Measurements from ENCODE around the gene BRAF.
A peak's percentile ranks its signal among the peaks of the same experiment; 100 is the strongest.

BRAF gene

GRCh38 chr7:140909476-140910161 is 15.1 kb downstream of the BRAF start:
- no peak for TF ChIP-seq Cebpa-rat (IDR thresholded peaks at IDR 0.05)
- Histone ChIP-seq H3K4me2 (no peak overlapping the region), H3K36me3 (peaks cover 14 to 62% (median 36%) of the 10 kb centered on the region in 11 experiments; a peak in 19 of 22 replicates)

GRCh38 chr7:140908361-140908760 is 16.4 kb downstream of the BRAF start:
- peaks cover 0 to 70% (median 20%) of the 10 kb centered on the region in 11 experiments; a peak in 13 of 22 replicates for H4K20me1 ChIP-seq
- no peak for TF ChIP-seq Cebpa-rat (IDR thresholded peaks at IDR 0.05)
- H3K27me3 ChIP-seq = no peaks in the 10 kb centered on the region
- H3K9me3 ChIP-seq (replicated peaks in 1 of 11) = peaks cover 47 to 77% (median 70%) of the 10 kb centered on the region in 11 experiments
- H3K9ac ChIP-seq = no peak overlapping the region
- no peak overlapping the region for H3K4me3 ChIP-seq
- H3K4me1 ChIP-seq = peaks cover 0 to 5% (median 0%) of the 10 kb centered on the region in 10 experiments; a peak in 1 of 20 replicates
- H3K4me2 ChIP-seq = no peak overlapping the region
- peaks cover 23 to 74% (median 47%) of the 10 kb centered on the region in 11 experiments; a peak in 21 of 22 replicates for H3K36me3 ChIP-seq
- H3K27ac ChIP-seq = no peak overlapping the region

More at GRCh38 chr7:140909476-140910161, 15.1 kb downstream of the BRAF start:
- peaks cover 0 to 7% (median 0%) of the 10 kb centered on the region in 10 experiments; a peak in 1 of 20 replicates for H3K4me1 ChIP-seq
- H3K27me3 ChIP-seq = no peaks in the 10 kb centered on the region
- no peak overlapping the region for H3K4me3 ChIP-seq
- peaks cover 34 to 65% (median 58%) of the 10 kb centered on the region in 11 experiments for H3K9me3 ChIP-seq (replicated peaks in 1 of 11)
- H3K9ac ChIP-seq = no peak overlapping the region
- H3K27ac ChIP-seq = no peak overlapping the region
- peaks cover 0 to 75% (median 24%) of the 10 kb centered on the region in 11 experiments; a peak in 13 of 22 replicates for H4K20me1 ChIP-seq

- Histone ChIP-seq H3K36me3 (peaks cover 19 to 56% (median 38%) of the 10 kb centered on the region in 11 experiments; a peak in 20 of 22 replicates), H3K4me3 (no peak overlapping the region), H3K4me1 (peaks cover 0 to 13% (median 0%) of the 10 kb centered on the region in 10 experiments; a peak in 4 of 20 replicates), H4K20me1 (peaks cover 0 to 69% (median 14%) of the 10 kb centered on the region in 11 experiments; a peak in 11 of 22 replicates), H3K27ac (no peak overlapping the region), H3K4me2 (no peak overlapping the region), H3K27me3 (no peaks in the 10 kb centered on the region), H3K9me3 (replicated peaks in 1 of 11) (peaks cover 45 to 71% (median 65%) of the 10 kb centered on the region in 11 experiments), H3K9ac (no peak overlapping the region)
- TF ChIP-seq Cebpa-rat (IDR thresholded peaks at IDR 0.05) = no peak
Observed at GRCh38 chr7:140903741-140904480, 20.8 kb downstream of the BRAF start.

- Histone ChIP-seq H3K27me3 (no peaks in the 10 kb centered on the region), H3K9me3 (replicated peaks in 1 of 11) (peaks cover 40 to 56% (median 50%) of the 10 kb centered on the region in 11 experiments), H3K4me2 (peak overlapping the region in 4 of 11 experiments; percentile 19 to 41 (median 33); a peak in 6 of 22 replicates), H3K4me3 (no peak overlapping the region), H3K27ac (no peak overlapping the region), H3K36me3 (peaks cover 13 to 47% (median 29%) of the 10 kb centered on the region in 11 experiments; a peak in 20 of 22 replicates), H3K9ac (no peak overlapping the region), H4K20me1 (peaks cover 0 to 72% (median 19%) of the 10 kb centered on the region in 11 experiments; a peak in 12 of 22 replicates), H3K4me1 (peaks cover 0 to 13% (median 0%) of the 10 kb centered on the region in 10 experiments; a peak in 4 of 20 replicates)
- no peak for TF ChIP-seq Cebpa-rat (IDR thresholded peaks at IDR 0.05)
Observed at GRCh38 chr7:140902303-140902953, 22.3 kb downstream of the BRAF start.

- H3K9me3 ChIP-seq (replicated peaks in 1 of 11) = peaks cover 35 to 51% (median 45%) of the 10 kb centered on the region in 11 experiments; a peak in 21 of 22 replicates
- H3K9ac ChIP-seq = no peak overlapping the region
- 0 out of 22 replicates have a peak overlapping the region, but pooled peaks of 1 of the 11 experiments have one; percentile 37 for H3K4me2 ChIP-seq
- H3K27ac ChIP-seq = no peak overlapping the region
- peaks cover 0 to 13% (median 0%) of the 10 kb centered on the region in 10 experiments; a peak in 4 of 20 replicates for H3K4me1 ChIP-seq
- no peak overlapping the region for H3K4me3 ChIP-seq
- no peak for TF ChIP-seq Cebpa-rat (IDR thresholded peaks at IDR 0.05)
- peaks cover 13 to 49% (median 24%) of the 10 kb centered on the region in 11 experiments; a peak in 20 of 22 replicates for H3K36me3 ChIP-seq
- peaks cover 0 to 70% (median 19%) of the 10 kb centered on the region in 11 experiments; a peak in 12 of 22 replicates for H4K20me1 ChIP-seq
- H3K27me3 ChIP-seq = no peaks in the 10 kb centered on the region
Observed at GRCh38 chr7:140901941-140902302, 22.8 kb downstream of the BRAF start.

- Histone ChIP-seq H3K27ac (no peak overlapping the region), H3K27me3 (no peaks in the 10 kb centered on the region), H3K4me3 (no peak overlapping the region), H3K9ac (no peak overlapping the region), H3K36me3 (peaks cover 20 to 46% (median 30%) of the 10 kb centered on the region in 11 experiments; a peak in 21 of 22 replicates), H4K20me1 (peaks cover 0 to 84% (median 27%) of the 10 kb centered on the region in 11 experiments; a peak in 14 of 22 replicates), H3K9me3 (replicated peaks in 1 of 11) (peaks cover 17 to 40% (median 32%) of the 10 kb centered on the region in 11 experiments; a peak in 21 of 22 replicates), H3K4me1 (peaks cover 0 to 13% (median 0%) of the 10 kb centered on the region in 10 experiments; a peak in 4 of 20 replicates), H3K4me2 (no peak overlapping the region)
- TF ChIP-seq Cebpa-rat (IDR thresholded peaks at IDR 0.05) = no peak
Observed at GRCh38 chr7:140899883-140900282, 24.8 kb downstream of the BRAF start.

GRCh38 chr7:140898786-140899536 is 25.8 kb downstream of the BRAF start:
- H3K9ac ChIP-seq = no peak overlapping the region
- peaks cover 16 to 40% (median 26%) of the 10 kb centered on the region in 11 experiments; a peak in 21 of 22 replicates for H3K36me3 ChIP-seq
- TF ChIP-seq Cebpa-rat (IDR thresholded peaks at IDR 0.05) = no peak
- peaks cover 10 to 31% (median 23%) of the 10 kb centered on the region in 11 experiments; a peak in 21 of 22 replicates for H3K9me3 ChIP-seq (replicated peaks in 1 of 11)
- no peak overlapping the region for H3K4me3 ChIP-seq
- peaks cover 0 to 85% (median 29%) of the 10 kb centered on the region in 11 experiments; a peak in 14 of 22 replicates for H4K20me1 ChIP-seq
- H3K4me2 ChIP-seq = no peak overlapping the region
- H3K4me1 ChIP-seq = peaks cover 0 to 13% (median 2%) of the 10 kb centered on the region in 10 experiments; a peak in 4 of 20 replicates
- no peaks in the 10 kb centered on the region for H3K27me3 ChIP-seq
- no peak overlapping the region for H3K27ac ChIP-seq
